PC-3 (cell line): Measurements from ENCODE around the gene PHC2. TPM values are rescaled to one million over a fixed set of nuclear protein-coding genes. Genes with fewer than 3 reads are reported as not detected.

Experiments used
- ATAC-seq: fragments of 200-7000 bp; cut with Tn5 transposase; 2 replicates; pipeline ENCODE4 v1.9.1; 2020; ENCODE audit warnings: mild to moderate bottlenecking, moderate library complexity
- BruUV-seq: library from RNA; stranded (reverse); fragments of 400-500 nt; replicated peaks from 2 replicates; lab custom pipeline; 2021; lab: Mats Ljungman, UMichigan
- CTCF ChIA-PET: fragments of 300-600 bp; sonication (Branson Sonifier 250); formaldehyde crosslinking; loops from one replicate; lab custom pipeline; 2022; ENCODE audit warnings: antibody characterized with exemption; lab: Charles Lee
- POLR2A ChIA-PET: fragments of 300-600 bp; sonication (Branson Sonifier 250); formaldehyde crosslinking; loops from one replicate; lab custom pipeline; 2022; ENCODE audit warnings: antibody characterized with exemption; ENCODE audit not compliant: unreplicated experiment; lab: Charles Lee
- DNase-seq: peaks from one replicate; pipeline ENCODE4 v3.0.0-alpha.2; 2015
- H2AFZ ChIP-seq: fragments of 300-600 bp; sonication (generic); 2 replicates; pipeline ENCODE4 v1.6.0; 2016; ENCODE audit warnings: antibody characterized with exemption, low read length
- H3F3A ChIP-seq: fragments of 300-600 bp; sonication (generic); one replicate; pipeline ENCODE4 v1.6.0; 2017; ENCODE audit warnings: antibody characterized with exemption, low read length, control low read depth, mild to moderate bottlenecking; ENCODE audit not compliant: unreplicated experiment
- H3K27ac ChIP-seq: fragments of 300-600 bp; sonication (generic); 2 replicates; pipeline ENCODE4 v1.5.1; 2016; ENCODE audit warnings: mild to moderate bottlenecking, low read length
- H3K27me3 ChIP-seq: fragments of 300-600 bp; sonication (generic); 2 replicates; pipeline ENCODE4 v1.6.1; 2016; ENCODE audit warnings: low read length, mixed read lengths
- H3K36me3 ChIP-seq: fragments of 300-600 bp; sonication (generic); 2 replicates; pipeline ENCODE4 v1.6.1; 2016; ENCODE audit warnings: low read depth, mixed run types, low read length, mixed read lengths
- H3K4me1 ChIP-seq: fragments of 300-600 bp; sonication (generic); 2 replicates; pipeline ENCODE4 v1.5.1; 2016; ENCODE audit warnings: low read length; ENCODE audit not compliant: insufficient read depth
- H3K4me2 ChIP-seq: fragments of 300-600 bp; sonication (generic); 2 replicates; pipeline ENCODE4 v1.6.0; 2016; ENCODE audit warnings: low read length
- H3K4me3 ChIP-seq: fragments of 300-600 bp; sonication (generic); 2 replicates; pipeline ENCODE4 v1.5.1; 2016; ENCODE audit warnings: mild to moderate bottlenecking, low read length, mixed read lengths
- H3K79me2 ChIP-seq: fragments of 300-600 bp; sonication (generic); 2 replicates; pipeline ENCODE4 v1.6.1; 2017; ENCODE audit warnings: low read length, mixed read lengths
- H3K9ac ChIP-seq: fragments of 300-600 bp; sonication (generic); 2 replicates; pipeline ENCODE4 v1.6.0; 2016; ENCODE audit warnings: mild to moderate bottlenecking, low read length
- H3K9me2 ChIP-seq: fragments of 300-600 bp; sonication (generic); replicated peaks from 2 replicates; pipeline ENCODE4 v1.6.1; 2016; ENCODE audit warnings: mixed run types, low read length, mixed read lengths
- H3K9me3 ChIP-seq: fragments of 300-600 bp; sonication (generic); 2 replicates; pipeline ENCODE4 v1.6.1; 2016; ENCODE audit warnings: low read length, mixed read lengths
- H4K20me1 ChIP-seq: fragments of 300-600 bp; sonication (generic); 2 replicates; pipeline ENCODE4 v1.6.1; 2016; ENCODE audit warnings: low read length, mixed read lengths
- EZH2 ChIP-seq: fragments of 300-600 bp; sonication (generic); IDR thresholded peaks from one replicate; pipeline ENCODE4 v1.6.1; 2017; ENCODE audit warnings: antibody characterized with exemption, mild to moderate bottlenecking, low read length; ENCODE audit not compliant: unreplicated experiment
- EZH2phosphoT487 ChIP-seq: fragments of 300-600 bp; sonication (generic); IDR thresholded peaks from 2 replicates; pipeline ENCODE4 v1.6.1; 2018; ENCODE audit warnings: mild to moderate bottlenecking, antibody characterized with exemption, low read length, borderline replicate concordance
- intact Hi-C: fragments of 100-400 bp; cut with micrococcal nuclease; formaldehyde crosslinking; loops from 2 replicates; pipeline ENCODE4 v1.9.0; 2023
- total RNA-seq: library from RNA; depleted of rRNA; stranded (reverse); fragments of >200 nt; gene quantifications from 2 replicates; pipeline ENCODE4 v1.2.3, GENCODE V29; 2014
- TF ChIP-seq, protein P1 (sequence below): fragments of 300-600 bp; sonication (generic); conservative IDR thresholded peaks from 2 replicates; pipeline ENCODE4 v1.5.1; 2017; ENCODE audit warnings: antibody characterized with exemption, low read depth, mild to moderate bottlenecking, low read length

PHC2 gene
- total RNA-seq, 1 experiment from 2014 or later = 134 TPM

DNA sequence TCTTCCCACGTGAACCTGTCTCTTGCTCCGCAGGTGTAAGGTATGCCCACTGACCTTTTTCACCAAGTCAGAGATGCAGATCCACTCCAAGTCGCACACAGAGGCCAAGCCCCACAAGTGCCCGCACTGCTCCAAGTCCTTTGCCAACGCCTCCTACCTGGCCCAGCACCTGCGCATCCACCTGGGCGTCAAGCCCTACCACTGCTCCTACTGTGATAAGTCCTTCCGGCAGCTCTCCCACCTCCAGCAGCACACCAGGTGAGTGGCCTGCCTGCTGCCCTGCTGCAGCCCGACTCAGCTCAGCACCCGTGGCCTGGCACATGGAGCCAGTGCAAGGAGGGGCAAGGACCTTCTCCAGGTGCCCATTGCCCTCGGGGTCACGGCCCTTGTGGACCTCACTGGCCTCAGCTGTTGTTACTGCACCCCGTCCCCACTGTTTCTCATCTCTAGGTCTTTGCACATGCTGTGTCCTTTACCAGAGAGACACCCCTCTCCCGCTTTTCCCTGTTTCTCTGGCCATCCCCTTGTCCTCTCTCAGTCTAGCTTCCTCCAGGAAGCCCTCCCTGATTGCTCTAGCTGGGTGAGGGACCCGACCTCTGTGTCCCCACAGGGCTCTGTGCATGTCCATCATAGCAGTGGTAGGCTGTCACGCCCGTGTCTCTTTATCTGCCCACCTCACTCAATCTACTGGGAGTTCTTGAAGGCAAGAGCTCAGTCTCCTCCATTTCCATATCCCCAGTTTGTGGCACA is 149.2 kb downstream of the PHC2 start:
- ATAC-seq = no peak
- BruUV-seq = no TSS peak
- CTCF ChIA-PET = no interaction called here
- Histone ChIP-seq H3K4me3 (no peak overlapping the region), H3K79me2 (no peaks in the 10 kb centered on the region), H3K9ac (no peak overlapping the region), H3K27me3 (no peaks in the 10 kb centered on the region), H3K4me2 (no peak overlapping the region), H4K20me1 (no peaks in the 10 kb centered on the region), H3F3A (no peaks in the 10 kb centered on the region), H2AFZ (no peak overlapping the region), H3K9me2 (no peaks in the 10 kb centered on the region), H3K27ac (no peak overlapping the region), H3K4me1 (no peaks in the 10 kb centered on the region), H3K36me3 (no peaks in the 10 kb centered on the region), H3K9me3 (no peaks in the 10 kb centered on the region)
- DNase-seq = no peak
- POLR2A ChIA-PET = no interaction called here
- TF ChIP-seq, protein P1, sequence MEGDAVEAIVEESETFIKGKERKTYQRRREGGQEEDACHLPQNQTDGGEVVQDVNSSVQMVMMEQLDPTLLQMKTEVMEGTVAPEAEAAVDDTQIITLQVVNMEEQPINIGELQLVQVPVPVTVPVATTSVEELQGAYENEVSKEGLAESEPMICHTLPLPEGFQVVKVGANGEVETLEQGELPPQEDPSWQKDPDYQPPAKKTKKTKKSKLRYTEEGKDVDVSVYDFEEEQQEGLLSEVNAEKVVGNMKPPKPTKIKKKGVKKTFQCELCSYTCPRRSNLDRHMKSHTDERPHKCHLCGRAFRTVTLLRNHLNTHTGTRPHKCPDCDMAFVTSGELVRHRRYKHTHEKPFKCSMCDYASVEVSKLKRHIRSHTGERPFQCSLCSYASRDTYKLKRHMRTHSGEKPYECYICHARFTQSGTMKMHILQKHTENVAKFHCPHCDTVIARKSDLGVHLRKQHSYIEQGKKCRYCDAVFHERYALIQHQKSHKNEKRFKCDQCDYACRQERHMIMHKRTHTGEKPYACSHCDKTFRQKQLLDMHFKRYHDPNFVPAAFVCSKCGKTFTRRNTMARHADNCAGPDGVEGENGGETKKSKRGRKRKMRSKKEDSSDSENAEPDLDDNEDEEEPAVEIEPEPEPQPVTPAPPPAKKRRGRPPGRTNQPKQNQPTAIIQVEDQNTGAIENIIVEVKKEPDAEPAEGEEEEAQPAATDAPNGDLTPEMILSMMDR = no peak
- TF ChIP-seq EZH2 (no peak), EZH2phosphoT487 (no peak)
- intact Hi-C loops = no loop called here

DNA sequence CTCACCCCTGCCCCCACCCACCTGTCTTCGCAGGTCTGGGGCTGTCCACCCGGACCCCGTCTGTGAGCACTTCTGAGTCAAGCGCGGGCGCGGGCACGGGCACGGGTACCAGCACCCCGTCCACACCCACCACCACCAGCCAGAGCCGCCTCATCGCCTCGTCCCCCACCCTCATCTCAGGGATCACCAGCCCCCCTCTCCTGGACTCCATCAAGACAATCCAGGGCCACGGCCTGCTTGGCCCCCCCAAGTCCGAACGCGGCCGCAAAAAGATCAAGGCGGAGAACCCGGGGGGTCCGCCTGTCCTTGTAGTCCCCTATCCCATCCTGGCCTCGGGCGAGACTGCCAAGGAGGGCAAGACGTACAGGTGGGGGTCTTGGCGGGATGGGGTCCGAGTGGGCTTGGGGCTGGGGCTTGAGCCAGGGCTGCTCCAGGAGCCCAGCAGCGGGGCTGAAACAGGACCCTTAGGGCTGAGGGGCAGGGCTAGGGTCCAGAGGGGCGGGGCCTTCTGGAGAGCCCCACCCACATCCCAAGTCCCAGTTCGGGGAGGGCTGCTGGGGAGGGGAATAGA is 150.7 kb downstream of the PHC2 start:
- POLR2A ChIA-PET = no interaction called here
- Histone ChIP-seq H3K9me3 (no peaks in the 10 kb centered on the region), H3K9ac (no peak overlapping the region), H3K4me2 (no peak overlapping the region), H3K4me3 (no peak overlapping the region), H3K27ac (no peak overlapping the region), H3F3A (no peaks in the 10 kb centered on the region), H3K9me2 (no peaks in the 10 kb centered on the region), H4K20me1 (no peaks in the 10 kb centered on the region), H3K36me3 (no peaks in the 10 kb centered on the region), H3K79me2 (no peaks in the 10 kb centered on the region), H3K4me1 (no peaks in the 10 kb centered on the region), H3K27me3 (no peaks in the 10 kb centered on the region), H2AFZ (no peak overlapping the region)
- no TSS peak for BruUV-seq
- DNase-seq (no peak), ATAC-seq (no peak)
- CTCF ChIA-PET = no interaction called here
- TF ChIP-seq, protein P1 = no peak
- TF ChIP-seq EZH2 = no peak
- no peak for TF ChIP-seq EZH2phosphoT487
- intact Hi-C loops = no loop called here

DNA sequence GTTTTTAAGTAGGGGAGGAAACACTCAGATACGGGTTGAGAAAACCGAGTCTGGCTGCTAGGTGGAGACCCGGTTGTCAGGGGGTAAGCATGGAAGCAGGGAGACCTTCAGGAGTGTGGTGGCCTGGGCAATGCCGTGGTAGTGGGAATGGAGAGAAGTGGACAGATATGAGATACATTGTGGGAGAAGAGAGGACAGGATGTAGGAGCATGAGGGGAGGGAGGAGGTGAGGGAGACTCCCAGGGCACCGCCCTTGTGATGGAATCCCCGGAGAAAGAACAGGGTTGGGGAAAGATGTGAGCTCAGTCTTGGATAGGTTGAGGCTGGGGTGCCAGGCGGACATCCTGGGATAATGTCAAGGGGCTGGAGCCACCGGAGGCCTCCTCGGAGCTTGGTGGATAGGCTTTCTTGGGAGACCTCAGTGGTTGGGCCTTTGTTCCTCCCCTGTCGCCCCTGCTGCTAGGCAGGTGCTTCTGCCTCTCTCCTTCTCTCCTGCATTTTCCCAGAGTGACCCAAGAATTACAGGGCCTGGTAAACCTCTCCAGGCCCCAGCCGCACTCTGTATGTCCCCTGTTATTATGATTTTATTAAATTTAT is 153.3 kb downstream of the PHC2 start:
- POLR2A ChIA-PET = no interaction called here
- H3K79me2 ChIP-seq = no peaks in the 10 kb centered on the region

More for the DNA sequence above, 153.3 kb downstream of the PHC2 start:
- Histone ChIP-seq H2AFZ (no peak overlapping the region), H3K27me3 (no peaks in the 10 kb centered on the region), H3K4me3 (no peak overlapping the region), H3K36me3 (no peaks in the 10 kb centered on the region), H3K9me2 (no peaks in the 10 kb centered on the region), H3K4me1 (peaks cover 4% of the 10 kb centered on the region; the same call in 1 of the 2 replicates), H3K9me3 (no peaks in the 10 kb centered on the region), H3K27ac (no peak overlapping the region), H3F3A (no peaks in the 10 kb centered on the region), H3K9ac (no peak overlapping the region), H3K4me2 (no peak overlapping the region), H4K20me1 (no peaks in the 10 kb centered on the region)
- no TSS peak for BruUV-seq
- CTCF ChIA-PET = interaction anchor here (2.0 kb wide), 1 partner anchor 18 kb away, joined by 6 read pairs; no protein-coding TSS in a partner anchor
- DNase-seq = no peak
- TF ChIP-seq EZH2phosphoT487 (no peak), EZH2 (no peak)
- TF ChIP-seq, protein P1 = no peak
- ATAC-seq = no peak
- intact Hi-C loops = no loop called here
